ENCODE results near the gene KCNAB1.

The KCNAB1 gene

DNA sequence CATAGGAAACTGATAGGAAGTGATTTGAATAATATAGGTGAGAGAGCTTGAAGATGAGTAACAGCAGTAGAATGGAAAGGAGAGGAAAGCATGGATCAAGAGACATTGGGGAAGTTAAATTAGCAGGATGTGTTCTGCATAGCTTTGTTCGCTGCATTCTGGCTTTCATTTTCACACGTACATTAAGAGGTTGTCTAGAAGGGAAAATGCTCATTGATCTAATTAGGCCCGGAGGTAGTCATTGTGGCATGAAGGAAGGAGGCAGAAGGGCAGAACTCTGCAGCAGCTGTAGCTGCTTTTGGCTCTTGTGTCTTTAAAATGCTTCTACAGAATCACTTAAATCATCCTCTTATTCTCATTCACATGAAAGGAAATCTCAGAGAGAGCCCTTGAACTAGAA is 40.3 kb downstream of the KCNAB1 start:
- no peak overlapping the region for H3K27ac ChIP-seq
- DNase-seq (ENCODE audit: low spot score), result no peak
- TF ChIP-seq, protein P1, sequence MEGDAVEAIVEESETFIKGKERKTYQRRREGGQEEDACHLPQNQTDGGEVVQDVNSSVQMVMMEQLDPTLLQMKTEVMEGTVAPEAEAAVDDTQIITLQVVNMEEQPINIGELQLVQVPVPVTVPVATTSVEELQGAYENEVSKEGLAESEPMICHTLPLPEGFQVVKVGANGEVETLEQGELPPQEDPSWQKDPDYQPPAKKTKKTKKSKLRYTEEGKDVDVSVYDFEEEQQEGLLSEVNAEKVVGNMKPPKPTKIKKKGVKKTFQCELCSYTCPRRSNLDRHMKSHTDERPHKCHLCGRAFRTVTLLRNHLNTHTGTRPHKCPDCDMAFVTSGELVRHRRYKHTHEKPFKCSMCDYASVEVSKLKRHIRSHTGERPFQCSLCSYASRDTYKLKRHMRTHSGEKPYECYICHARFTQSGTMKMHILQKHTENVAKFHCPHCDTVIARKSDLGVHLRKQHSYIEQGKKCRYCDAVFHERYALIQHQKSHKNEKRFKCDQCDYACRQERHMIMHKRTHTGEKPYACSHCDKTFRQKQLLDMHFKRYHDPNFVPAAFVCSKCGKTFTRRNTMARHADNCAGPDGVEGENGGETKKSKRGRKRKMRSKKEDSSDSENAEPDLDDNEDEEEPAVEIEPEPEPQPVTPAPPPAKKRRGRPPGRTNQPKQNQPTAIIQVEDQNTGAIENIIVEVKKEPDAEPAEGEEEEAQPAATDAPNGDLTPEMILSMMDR (conservative IDR thresholded peaks at IDR 0.05; ENCODE audit: low read depth), result no peak
- POLR2A ChIA-PET (ENCODE audit: low non-redundant PET), result no interaction called here
- CTCF ChIA-PET, result interaction anchor here (0.9 kb wide), 1 partner anchor 221 kb away, joined by 3 read pairs; no protein-coding TSS in a partner anchor

DNA sequence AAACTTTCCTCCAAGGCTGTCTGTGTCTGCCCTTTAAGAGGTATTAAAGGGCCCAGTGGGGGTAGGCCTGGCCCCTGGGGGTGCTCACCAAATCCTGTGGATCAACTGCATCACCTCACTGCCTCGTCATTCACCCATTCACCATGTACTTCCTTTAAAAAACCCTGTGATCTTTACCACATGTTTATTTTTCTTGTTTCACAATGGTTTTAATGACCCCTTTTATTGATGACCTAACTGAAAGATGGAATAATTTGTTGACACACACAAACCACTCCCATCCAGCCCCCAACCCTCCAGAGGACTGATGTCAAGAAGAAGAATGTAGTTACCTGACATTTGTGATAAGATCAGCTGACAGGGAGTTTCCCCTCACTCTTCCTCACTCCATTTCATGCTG is 40.8 kb downstream of the KCNAB1 start:
- ChIA-PET POLR2A (ENCODE audit: low non-redundant PET) (no interaction called here), CTCF (interaction anchor here (1.1 kb wide), 1 partner anchor 11 kb away, joined by 3 read pairs; no protein-coding TSS in a partner anchor)
- no peak for DNase-seq (ENCODE audit: low spot score)
- TF ChIP-seq, protein P1 (conservative IDR thresholded peaks at IDR 0.05; ENCODE audit: low read depth), result no peak
- H3K27ac ChIP-seq, result no peak overlapping the region

DNA sequence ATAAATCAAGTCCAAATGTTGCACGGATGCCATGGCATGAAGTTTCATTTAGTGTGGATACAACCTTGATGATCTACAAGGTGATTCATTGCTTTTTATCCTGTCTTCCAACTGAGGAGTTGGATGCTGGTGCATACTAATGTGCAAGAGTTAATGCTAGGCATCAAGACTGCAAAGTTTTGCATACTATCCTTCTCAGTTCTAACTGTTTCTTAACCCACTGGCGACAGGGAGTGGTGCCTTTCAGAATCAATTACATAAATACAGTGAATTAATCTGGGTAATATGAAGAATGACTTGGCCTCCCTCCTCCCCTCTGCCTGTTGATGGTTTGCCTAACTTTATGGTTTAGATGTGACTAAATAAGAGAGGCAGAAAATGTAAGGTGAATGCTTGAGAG is 43.5 kb downstream of the KCNAB1 start:
- DNase-seq (ENCODE audit: low spot score), result no peak
- TF ChIP-seq, protein P1 (conservative IDR thresholded peaks at IDR 0.05; ENCODE audit: low read depth), result no peak
- H3K27ac ChIP-seq, result no peak overlapping the region
- POLR2A ChIA-PET (ENCODE audit: low non-redundant PET), result no interaction called here
- CTCF ChIA-PET, result no interaction called here

DNA sequence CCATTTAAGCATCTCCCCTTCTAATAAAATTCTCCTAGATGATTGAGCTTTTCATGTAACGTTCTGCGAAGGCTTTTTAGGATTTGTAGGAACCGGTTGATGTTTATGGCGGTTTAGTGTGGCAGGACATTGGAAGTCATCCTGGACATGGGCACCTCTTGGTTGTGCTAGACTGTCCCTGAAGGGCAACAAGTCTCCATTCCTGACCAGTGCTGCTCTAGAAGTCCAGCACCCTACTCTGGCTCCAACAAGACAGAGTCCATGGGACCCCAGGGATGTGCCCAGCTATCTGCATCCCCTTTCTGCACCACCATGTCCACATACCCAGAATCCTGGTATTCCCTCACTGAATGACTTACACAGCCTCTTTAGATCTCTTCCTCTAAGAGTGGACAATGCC is 46.4 kb downstream of the KCNAB1 start:
- DNase-seq (ENCODE audit: low spot score), result no peak
- TF ChIP-seq, protein P1 (conservative IDR thresholded peaks at IDR 0.05; ENCODE audit: low read depth), result no peak
- POLR2A ChIA-PET (ENCODE audit: low non-redundant PET), result no interaction called here
- no peak overlapping the region for H3K27ac ChIP-seq
- CTCF ChIA-PET, result interaction anchor here (1.1 to 2.3 kb wide), 2 partner anchors 15 to 16 kb away, joined by 3 to 5 read pairs; no protein-coding TSS in a partner anchor

DNA sequence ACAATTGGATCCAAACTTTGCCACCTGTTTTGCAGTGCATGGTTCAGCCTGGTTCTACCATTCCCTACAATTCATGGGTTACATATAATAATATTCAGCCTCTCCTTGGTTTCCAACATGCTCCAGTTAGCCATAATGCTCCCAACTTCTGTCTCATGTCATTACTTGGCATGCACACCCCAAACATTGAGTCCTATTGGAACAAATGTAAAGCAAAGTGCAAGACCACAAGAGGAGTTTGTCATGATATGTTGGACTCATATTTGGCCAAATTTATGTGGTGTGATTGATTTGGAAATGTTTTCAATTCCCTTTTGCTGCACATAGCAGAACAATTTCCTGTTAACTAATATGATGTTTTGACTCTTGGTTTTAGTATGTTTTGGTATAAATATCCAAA is 50.2 kb downstream of the KCNAB1 start:
- TF ChIP-seq, protein P1 (conservative IDR thresholded peaks at IDR 0.05; ENCODE audit: low read depth), result no peak
- DNase-seq (ENCODE audit: low spot score), result no peak
- ChIA-PET POLR2A (ENCODE audit: low non-redundant PET) (no interaction called here), CTCF (interaction anchor here (0.6 kb wide), 1 partner anchor 7 kb away, joined by 3 read pairs; no protein-coding TSS in a partner anchor)
- H3K27ac ChIP-seq, result no peak overlapping the region

DNA sequence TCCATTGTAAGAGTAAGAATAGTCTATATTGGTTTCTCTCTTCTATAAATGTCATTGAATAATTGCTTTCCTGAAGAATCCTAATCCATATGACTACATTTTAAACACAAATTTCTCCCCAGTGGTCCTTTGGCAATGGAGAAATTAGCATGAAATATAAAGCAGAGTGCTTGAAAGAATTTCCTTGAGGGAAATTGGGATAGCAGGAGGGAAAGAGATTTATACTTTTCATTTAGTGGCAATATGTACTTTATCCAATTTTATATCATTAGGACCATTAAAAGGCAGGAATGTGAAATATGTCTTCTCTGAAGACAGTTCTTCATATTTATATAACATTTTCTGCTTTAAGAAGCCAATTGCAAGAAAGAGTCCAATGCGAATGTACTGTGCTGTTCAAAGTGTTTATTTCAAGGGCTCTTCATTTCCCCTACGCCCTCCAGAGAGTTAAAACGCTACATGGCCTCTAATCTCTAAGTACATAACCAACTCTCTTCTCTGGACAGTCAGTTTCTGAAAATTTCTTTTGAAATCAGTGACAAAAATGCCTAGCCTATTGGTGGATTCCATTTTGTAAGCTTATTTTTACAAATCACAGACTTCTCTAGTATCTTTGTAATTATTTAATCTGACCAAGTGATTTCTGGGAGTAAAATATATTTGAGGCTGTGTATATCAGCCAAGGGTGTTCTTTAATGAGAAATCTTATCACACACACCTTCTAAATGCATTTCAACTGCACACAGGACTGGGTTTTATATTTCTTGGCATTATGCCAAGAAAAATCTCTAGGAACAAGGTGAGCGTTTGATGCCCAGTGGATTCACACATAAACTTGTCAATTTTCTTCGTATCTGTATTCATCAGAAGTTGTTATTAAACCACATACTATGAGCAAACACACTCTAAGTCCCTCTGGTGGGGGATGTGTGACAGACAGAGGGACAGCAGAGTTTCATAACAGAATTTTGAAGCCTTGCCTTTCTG is 51.2 kb downstream of the KCNAB1 start:
- H3K27ac ChIP-seq, result no peak overlapping the region
- TF ChIP-seq, protein P1 (conservative IDR thresholded peaks at IDR 0.05; ENCODE audit: low read depth), result no peak
- DNase-seq (ENCODE audit: low spot score), result no peak
- ChIA-PET POLR2A (ENCODE audit: low non-redundant PET) (no interaction called here), CTCF (no interaction called here)

Measured in RWPE1 (cell line).